HG03354 (cell line): Measurements from ENCODE around the gene FCRL2.
"Not testable (repeated sequence)": the region's sequence is repeated elsewhere in the genome, so short reads cannot be mapped to it uniquely, and the experiment has no call there.

Experiments
- ATAC-seq: cut with Tn5 transposase; IDR thresholded peaks from one replicate; pipeline ENCODE4 v1.9.1; 2021; ENCODE audit warnings: mild to moderate bottlenecking; ENCODE audit not compliant: unreplicated experiment, poor library complexity, severe bottlenecking

The FCRL2 gene

GRCh38 chr1:157758018-157758417, 18.9 kb downstream of the FCRL2 start:
- ATAC-seq = no peak

- no peak for ATAC-seq
These were observed 23.3 kb downstream of the FCRL2 start for GRCh38 chr1:157753611-157754010.

DNA sequence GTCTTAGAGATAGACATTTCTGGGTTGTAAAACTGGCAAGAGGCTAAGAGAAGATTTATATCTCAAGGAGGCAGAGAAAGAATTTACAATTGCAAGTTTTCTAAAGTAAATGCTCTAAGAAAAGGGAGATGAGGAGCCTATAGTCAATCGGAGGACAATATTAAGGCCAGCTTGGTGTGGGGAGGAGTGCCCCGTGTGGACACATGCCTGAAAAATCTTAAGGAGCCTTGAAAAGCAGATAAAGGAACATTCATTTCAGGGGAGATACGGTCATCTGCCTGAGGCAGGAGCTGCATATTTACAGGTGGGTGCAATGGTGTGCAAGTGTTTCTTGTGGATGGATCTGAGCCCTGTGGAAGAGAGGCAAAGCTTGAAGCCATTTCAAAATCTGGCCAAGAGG, 25.6 kb downstream of the FCRL2 start:
- no peak for ATAC-seq

DNA sequence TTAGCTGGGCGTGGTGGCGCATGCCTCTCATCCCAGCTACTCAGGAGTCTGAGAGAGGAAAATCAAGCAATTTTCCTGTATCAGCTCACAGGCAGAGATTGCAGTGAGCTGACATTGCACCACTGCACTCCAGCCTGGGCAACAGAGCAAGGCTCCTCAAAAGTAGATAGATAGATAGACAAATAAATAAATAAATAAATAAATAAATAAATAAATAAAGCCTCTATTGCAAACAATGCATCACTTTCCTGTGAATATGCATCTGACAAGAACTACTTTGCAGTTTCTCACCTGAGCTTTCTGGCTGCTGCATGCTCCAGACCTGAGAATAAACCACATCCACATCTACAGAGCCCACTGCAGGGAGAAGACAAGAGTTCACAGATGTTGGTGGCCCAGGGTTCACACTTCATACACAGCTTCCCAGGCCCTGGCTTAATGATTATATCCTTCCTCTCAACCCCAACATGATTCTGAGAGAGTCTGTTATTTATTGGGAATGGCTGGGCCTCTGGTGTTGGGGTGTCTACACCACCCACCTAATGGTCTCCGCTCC, 28.6 kb downstream of the FCRL2 start:
- no peak for ATAC-seq

GRCh38 chr1:157739229-157739901, 37.6 kb downstream of the FCRL2 start:
- ATAC-seq = no peak

- not testable (repeated sequence) for ATAC-seq
These were observed 40.9 kb downstream of the FCRL2 start for GRCh38 chr1:157735991-157736390.

GRCh38 chr1:157734321-157734720, 42.6 kb downstream of the FCRL2 start:
- no peak for ATAC-seq

GRCh38 chr1:157732755-157733154, 44.2 kb downstream of the FCRL2 start:
- no peak for ATAC-seq

DNA sequence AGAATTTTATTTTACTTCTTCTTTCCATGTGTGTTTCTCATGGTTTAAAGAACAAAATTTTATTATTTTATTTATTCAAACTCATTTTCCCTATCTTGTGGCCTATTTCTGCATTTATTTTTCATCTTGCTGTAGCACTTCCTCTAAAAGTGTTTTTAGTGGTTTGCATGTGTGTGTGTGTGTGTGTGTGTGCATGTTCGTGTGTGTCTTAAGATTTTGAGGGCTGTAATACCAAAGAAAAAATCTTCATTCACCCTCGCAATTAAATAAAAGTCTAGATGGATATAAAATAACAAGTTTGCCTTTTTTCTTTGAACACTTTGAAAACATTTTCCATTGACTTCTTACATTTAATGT, 51.7 kb downstream of the FCRL2 start:
- no peak for ATAC-seq

GRCh38 chr1:157724537-157725220, 52.3 kb downstream of the FCRL2 start:
- no peak for ATAC-seq

DNA sequence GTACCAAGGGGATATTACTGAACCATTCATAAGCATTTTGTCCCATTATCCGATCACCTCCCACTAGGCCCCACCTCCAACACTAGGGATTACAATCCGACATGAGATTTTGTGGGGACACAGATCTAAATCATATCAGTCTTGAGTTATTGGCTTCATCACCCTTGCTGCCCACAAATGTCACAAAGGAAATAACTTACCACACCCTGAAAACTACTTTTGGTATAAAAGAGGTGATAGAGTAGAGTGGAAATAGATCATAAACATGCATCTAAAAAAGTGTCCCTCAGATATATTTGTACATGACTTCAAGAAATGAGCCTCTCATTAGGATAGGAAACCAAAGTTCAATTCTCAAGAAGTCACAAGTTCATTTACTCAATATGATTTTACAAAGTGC, 53.8 kb downstream of the FCRL2 start:
- no peak for ATAC-seq

GRCh38 chr1:157721985-157722384, 54.9 kb downstream of the FCRL2 start:
- ATAC-seq = no peak

- no peak for ATAC-seq
These were observed 61.2 kb downstream of the FCRL2 start for GRCh38 chr1:157715736-157716135.

- no peak for ATAC-seq
These were observed 65.1 kb downstream of the FCRL2 start for GRCh38 chr1:157711802-157712201.

DNA sequence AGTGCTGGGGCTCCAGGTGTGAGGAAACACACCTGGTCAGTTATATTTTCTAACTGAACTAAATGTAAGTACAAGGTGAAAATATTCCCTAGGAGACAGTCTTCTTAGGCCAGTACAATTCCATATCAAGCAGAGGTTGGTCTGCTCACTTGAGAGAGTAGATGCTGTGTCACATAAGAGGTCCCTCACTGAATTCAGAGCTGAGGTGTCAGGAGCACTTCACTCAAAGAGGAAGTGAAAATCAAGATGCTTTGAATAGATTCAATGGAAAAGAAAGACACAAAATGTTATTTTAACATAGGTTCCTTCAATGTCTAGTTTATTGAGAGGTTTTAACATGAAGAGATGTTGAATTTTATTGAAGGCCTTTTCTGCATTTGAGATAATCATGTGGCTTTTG, 72.1 kb downstream of the FCRL2 start:
- peak; percentile 58 for ATAC-seq

- ATAC-seq = no peak
These were observed 73.0 kb downstream of the FCRL2 start for GRCh38 chr1:157703981-157704380.

DNA sequence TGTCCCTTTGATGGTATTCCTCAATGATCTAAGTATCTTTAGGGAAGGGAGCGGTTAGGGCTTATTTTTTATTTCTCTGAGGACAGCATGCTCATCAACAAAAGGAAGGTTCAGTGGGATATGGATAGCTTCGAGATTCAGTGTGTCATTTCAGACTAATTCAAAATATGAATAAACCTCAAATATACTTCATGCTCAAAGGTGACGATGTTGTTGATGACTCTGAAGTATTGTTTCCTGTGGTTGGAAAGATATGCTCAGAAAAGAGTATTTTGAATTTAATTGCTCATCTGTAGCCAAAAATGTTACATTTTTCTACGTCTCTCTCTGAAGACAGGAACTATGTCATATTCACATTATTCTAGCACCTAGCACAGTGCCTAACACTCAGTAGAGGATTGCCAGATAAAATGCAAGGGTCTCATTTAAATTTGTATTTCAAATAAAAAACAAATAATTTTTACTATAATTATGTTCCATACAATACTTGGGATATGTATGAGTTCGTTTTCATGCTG, 74.6 kb downstream of the FCRL2 start:
- no peak for ATAC-seq

DNA sequence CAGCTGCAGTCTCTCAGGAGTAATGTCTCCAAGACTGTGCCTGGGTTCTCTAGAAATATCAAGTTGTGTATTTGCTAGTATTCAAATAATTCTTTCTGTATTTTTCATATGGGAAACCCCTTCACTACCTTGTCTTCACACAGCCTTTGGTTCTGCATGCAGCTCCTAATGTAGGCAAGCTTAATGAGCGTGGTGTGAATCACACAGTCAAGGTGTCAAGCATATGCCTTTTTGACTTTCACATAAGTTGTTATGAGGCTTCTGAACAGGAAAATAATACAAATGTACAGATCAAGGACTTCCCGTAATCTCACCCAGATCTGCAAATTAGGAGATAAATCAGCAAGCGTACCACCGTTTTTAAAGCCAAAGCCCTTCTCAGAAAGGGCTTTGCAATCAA, 76.2 kb downstream of the FCRL2 start, which contains the start of gene FCRL3:
Gene FCRL3 (minus strand): TSS at position 38 of the 400 bp plus-strand sequence. CDS start 280 bp downstream, outside the sequence.
- ATAC-seq = no peak

GRCh38 chr1:157700305-157700704, 76.6 kb downstream of the FCRL2 start:
- ATAC-seq = no peak

DNA sequence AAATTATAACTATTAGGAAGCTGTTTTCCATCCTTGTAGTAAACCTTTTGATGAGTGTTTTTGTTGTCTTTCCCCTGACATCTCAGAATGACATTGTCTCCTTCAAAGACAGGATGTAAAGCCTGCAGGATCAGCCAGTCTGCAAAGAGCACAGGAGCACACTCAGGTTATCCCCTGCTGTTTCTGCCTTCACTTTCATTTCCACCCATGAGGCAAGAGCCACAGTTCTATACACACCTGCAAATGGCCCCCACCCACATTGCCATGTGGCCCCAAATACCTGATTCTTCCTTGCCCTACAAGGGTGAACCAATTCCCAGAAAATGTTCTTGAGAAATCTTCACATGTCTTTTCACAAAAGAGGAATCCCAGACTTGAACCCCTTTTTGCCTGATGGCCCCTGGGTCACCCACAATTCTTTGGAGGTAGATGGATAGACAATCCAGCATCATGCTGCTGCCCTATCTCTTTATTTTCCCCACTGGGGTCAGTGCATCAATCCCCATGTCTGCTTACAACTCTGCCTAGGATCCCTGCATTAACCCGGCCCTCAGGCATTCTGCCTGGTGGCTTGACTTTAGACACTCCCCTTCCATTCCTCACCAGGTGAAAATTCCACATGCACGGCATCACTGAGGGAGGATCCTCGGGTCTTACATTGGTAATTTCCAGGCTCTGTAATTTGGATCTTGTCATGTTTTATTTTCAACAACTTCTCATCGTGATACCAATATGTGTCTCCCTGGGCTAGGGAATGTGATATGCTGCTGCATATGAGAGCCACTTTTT, 79.0 kb downstream of the FCRL2 start:
- ATAC-seq = no peak
